ENCODE measurements around the gene GAB2.

GAB2 gene

DNA sequence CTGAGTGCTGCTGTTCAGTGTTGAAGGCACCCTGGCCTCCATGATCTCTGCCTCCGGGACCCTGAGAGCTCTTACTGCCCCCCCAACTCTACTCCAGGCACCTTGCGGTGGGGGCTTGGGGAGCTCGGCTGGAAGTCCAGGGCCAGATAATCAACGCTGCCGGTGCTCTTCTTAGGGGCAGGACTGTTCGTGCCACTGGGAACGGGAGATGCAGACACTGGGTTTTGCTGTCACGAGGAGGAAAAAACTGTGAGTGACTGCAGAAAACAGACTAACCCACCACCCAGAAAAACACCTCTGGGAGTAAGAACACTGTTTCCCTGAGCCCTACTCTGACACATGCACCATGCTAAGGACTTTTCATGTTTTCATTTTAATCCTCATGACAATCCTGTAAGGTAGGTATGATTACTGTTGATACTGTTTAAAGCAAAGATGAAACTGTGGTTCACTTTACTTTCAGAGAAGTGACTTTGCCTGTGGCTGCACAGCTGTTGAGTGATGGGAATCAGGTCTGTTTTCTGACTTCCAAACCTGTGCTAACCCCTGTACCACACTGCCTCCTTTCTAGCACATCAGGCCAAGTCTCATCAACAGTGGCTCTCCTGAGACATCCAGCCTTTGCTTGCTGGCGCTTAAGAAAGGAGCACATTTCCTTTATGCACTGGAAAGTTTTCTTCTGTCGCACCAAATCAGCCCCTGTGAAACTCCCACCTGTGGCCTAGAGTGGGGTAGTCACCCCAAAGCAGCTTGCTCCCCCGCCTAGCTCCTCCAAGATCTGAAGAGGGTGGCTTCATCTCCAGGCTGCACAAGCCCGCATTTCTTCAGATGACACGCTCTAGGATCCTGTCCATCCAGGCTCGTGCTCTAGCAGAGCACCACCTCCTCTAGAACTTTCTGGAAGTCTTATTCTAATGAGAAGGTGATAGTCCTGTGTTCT, 197.1 kb downstream of the GAB2 start:
- no peak for TF ChIP-seq FOXP2 (optimal IDR thresholded peaks at IDR 0.05; ENCODE audit: borderline replicate concordance, extremely low read depth, extremely low read length, insufficient read depth)
- TF ChIP-seq TAF1 (IDR thresholded peaks at IDR 0.05; ENCODE audit: borderline replicate concordance, insufficient read depth, low read length): no peak
- TF ChIP-seq, protein P1, sequence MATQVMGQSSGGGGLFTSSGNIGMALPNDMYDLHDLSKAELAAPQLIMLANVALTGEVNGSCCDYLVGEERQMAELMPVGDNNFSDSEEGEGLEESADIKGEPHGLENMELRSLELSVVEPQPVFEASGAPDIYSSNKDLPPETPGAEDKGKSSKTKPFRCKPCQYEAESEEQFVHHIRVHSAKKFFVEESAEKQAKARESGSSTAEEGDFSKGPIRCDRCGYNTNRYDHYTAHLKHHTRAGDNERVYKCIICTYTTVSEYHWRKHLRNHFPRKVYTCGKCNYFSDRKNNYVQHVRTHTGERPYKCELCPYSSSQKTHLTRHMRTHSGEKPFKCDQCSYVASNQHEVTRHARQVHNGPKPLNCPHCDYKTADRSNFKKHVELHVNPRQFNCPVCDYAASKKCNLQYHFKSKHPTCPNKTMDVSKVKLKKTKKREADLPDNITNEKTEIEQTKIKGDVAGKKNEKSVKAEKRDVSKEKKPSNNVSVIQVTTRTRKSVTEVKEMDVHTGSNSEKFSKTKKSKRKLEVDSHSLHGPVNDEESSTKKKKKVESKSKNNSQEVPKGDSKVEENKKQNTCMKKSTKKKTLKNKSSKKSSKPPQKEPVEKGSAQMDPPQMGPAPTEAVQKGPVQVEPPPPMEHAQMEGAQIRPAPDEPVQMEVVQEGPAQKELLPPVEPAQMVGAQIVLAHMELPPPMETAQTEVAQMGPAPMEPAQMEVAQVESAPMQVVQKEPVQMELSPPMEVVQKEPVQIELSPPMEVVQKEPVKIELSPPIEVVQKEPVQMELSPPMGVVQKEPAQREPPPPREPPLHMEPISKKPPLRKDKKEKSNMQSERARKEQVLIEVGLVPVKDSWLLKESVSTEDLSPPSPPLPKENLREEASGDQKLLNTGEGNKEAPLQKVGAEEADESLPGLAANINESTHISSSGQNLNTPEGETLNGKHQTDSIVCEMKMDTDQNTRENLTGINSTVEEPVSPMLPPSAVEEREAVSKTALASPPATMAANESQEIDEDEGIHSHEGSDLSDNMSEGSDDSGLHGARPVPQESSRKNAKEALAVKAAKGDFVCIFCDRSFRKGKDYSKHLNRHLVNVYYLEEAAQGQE (IDR thresholded peaks at IDR 0.05; ENCODE audit: insufficient read depth in 1 of 2, low read depth in 2 of 2, low read length in 2 of 2): no peak
- no peak for TF ChIP-seq POLR2AphosphoS5 (IDR thresholded peaks at IDR 0.05; ENCODE audit: low read depth, low read length)
- no peak for TF ChIP-seq SIN3A (IDR thresholded peaks at IDR 0.05; ENCODE audit: borderline replicate concordance, insufficient read depth, low read length)

DNA sequence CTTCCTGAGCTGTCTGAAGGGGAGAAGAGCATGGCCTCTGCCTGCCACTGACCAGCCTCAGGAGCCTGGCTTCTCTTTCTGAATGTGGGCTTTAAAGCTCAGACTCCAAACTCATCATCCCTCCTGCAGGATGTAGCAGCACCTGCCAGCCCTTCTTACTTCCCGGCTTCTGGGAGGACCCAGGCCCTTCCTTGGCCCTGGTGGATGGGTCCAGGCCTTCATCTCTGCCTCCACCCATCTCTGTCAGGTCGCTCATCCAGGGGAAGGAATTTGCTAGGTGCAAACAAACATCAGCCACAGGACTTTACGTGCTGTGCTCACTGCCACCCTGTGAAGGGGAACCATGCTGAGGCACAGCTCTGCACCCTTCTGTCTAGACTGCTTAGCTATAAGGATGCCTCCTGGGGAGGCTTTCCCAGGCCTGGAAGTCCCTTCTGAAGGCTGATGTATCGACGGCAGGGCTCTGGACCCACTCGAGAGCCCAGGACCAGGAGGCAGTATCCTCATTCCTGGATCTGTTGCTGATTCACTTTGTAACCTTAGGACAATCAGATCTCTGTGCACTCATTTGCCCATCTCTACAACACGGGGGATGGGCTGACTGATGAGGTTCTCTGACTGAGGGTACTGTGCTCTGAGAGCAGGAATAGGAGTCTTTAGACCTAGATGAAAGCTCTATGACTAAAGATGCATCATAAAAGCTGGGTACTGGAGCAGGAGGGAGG, 198.0 kb downstream of the GAB2 start:
- TF ChIP-seq FOXP2 (optimal IDR thresholded peaks at IDR 0.05; ENCODE audit: borderline replicate concordance, extremely low read depth, extremely low read length, insufficient read depth) (no peak), TAF1 (IDR thresholded peaks at IDR 0.05; ENCODE audit: borderline replicate concordance, insufficient read depth, low read length) (no peak), SIN3A (IDR thresholded peaks at IDR 0.05; ENCODE audit: borderline replicate concordance, insufficient read depth, low read length) (no peak), POLR2AphosphoS5 (IDR thresholded peaks at IDR 0.05; ENCODE audit: low read depth, low read length) (no peak)
- TF ChIP-seq, protein P1 (IDR thresholded peaks at IDR 0.05; ENCODE audit: insufficient read depth in 1 of 2, low read depth in 2 of 2, low read length in 2 of 2): no peak

DNA sequence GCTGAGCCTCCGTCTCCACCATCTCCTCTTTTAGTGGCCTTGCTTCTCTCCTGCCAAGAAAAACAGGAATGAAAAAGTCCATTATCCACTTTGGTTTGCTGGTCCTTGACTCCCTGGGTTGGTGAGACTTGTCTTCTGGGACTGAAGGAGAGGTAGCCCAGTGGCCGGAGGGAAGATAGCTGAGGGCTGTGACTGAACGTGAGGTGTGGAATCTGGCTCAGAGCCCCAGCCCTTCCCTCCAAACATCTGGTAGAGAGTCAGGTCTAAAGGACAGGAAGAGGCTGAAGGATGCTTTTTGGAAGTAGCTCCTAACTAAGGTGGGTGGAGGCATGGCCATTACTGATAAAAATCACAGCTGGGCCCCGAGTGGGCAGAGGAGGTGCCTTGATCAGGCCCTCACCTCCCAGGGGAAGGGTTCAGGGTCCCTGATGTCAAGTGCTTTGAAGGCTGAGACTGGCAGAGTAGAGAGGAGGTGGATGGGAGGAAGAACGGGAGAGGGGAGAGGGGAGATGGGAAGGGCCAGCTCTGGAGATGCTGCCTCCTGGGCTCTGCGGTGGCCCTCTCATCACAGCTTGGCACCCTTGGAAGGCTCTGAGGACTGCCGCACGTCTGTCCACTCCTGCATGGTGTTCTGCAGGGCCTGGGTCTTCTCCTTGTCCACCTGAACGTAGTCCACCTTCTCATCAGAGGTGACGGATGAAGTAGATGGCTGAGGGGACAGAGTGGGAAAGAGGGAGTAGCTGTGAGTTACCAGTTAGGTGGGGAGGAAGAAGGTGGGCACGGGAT, 198.7 kb downstream of the GAB2 start:
- no peak for TF ChIP-seq FOXP2 (optimal IDR thresholded peaks at IDR 0.05; ENCODE audit: borderline replicate concordance, extremely low read depth, extremely low read length, insufficient read depth)
- no peak for TF ChIP-seq TAF1 (IDR thresholded peaks at IDR 0.05; ENCODE audit: borderline replicate concordance, insufficient read depth, low read length)
- TF ChIP-seq, protein P1 (IDR thresholded peaks at IDR 0.05; ENCODE audit: insufficient read depth in 1 of 2, low read depth in 2 of 2, low read length in 2 of 2): no peak
- no peak for TF ChIP-seq POLR2AphosphoS5 (IDR thresholded peaks at IDR 0.05; ENCODE audit: low read depth, low read length)
- no peak for TF ChIP-seq SIN3A (IDR thresholded peaks at IDR 0.05; ENCODE audit: borderline replicate concordance, insufficient read depth, low read length)

DNA sequence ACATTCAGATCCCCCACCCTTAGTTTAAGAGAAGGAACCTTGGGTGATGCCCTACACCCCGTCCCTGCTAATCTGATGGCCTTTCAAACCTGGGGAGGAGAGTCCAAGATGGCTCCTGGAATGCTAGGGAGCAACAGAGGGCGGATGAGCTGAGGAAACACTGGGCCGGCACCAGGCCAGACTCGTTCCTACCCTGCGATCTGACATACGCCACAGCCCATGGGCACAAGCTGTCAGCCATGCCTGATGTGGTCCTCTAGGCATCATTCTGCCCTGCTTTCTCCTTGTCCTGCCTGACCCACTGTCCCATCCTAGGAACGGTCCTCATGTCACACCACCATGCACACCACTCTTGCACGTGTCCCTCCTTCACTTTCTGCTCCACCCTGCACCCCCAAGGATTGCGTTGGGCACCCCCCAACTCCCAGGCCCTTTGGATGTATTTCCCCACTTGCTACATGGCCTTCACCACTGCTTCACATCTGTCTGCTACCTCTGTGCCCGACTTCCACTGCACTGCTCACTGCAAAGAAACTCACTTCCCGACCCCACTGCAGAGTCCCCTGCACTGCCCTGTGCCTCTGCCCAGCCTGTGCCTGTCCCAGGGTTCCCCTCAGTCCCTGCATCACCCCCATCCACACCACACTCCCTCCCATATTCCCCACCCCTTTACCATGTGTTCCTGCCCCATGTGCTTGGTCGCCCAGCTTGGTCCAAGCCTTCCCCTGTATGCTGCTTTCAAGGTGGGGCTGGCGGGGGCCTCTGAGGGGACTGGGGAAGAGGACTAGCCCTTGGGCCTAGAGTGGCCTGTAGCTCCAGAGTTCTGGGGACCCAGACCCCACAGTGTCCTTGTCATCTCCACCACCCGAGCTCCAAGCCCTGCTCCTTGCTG, 199.7 kb downstream of the GAB2 start:
- no peak for TF ChIP-seq FOXP2 (optimal IDR thresholded peaks at IDR 0.05; ENCODE audit: borderline replicate concordance, extremely low read depth, extremely low read length, insufficient read depth)
- TF ChIP-seq, protein P1 (IDR thresholded peaks at IDR 0.05; ENCODE audit: insufficient read depth in 1 of 2, low read depth in 2 of 2, low read length in 2 of 2): no peak
- TF ChIP-seq POLR2AphosphoS5 (IDR thresholded peaks at IDR 0.05; ENCODE audit: low read depth, low read length): no peak
- no peak for TF ChIP-seq TAF1 (IDR thresholded peaks at IDR 0.05; ENCODE audit: borderline replicate concordance, insufficient read depth, low read length)
- TF ChIP-seq SIN3A (IDR thresholded peaks at IDR 0.05; ENCODE audit: borderline replicate concordance, insufficient read depth, low read length): no peak
